SK-N-SH (cell line): ENCODE data around the gene FRMPD1. TPM values are rescaled to one million over a fixed set of nuclear protein-coding genes. Genes with fewer than 3 reads are reported as not detected.

Experiments
- CTCF ChIA-PET: fragments of 300-600, 350-600 bp; formaldehyde crosslinking; extraction: SDS; loops from one replicate; lab custom pipeline; 2021; lab: Yijun Ruan, JAX
- POLR2A ChIA-PET: fragments of 350-600 bp; sonication (Branson Sonifier 250); formaldehyde crosslinking; extraction: SDS; loops from one replicate; lab custom pipeline; 2020; ENCODE audit warnings: antibody characterized with exemption, inconsistent platforms; lab: Yijun Ruan, JAX
- DNase-seq: peaks from one replicate; pipeline ENCODE4 v3.0.0; 2012
- H2AFZ ChIP-seq: fragments of 200-600 bp; sonication (generic); 2 replicates; pipeline ENCODE4 v1.8.1; 2016; ENCODE audit warnings: antibody characterized with exemption, mild to moderate bottlenecking, low read depth
- H3F3A ChIP-seq: fragments of 200-600 bp; sonication (generic); replicated peaks from 2 replicates; pipeline ENCODE3; 2016; ENCODE audit warnings: antibody characterized with exemption, mild to moderate bottlenecking; ENCODE audit not compliant: insufficient read depth
- H3K27ac ChIP-seq, 2 experiments: fragments of 200-500 bp in 1 of 2; fragments of 200-600 bp in 1 of 2; sonication (Bioruptor generic) in 1 of 2; sonication (generic), shearing (Covaris generic) in 1 of 2; 2 replicates each; pipeline versions ENCODE4 v1.5.1 to v1.6.1; 2014 to 2016; ENCODE audit warnings: low read depth in 2 of 2, inconsistent platforms in 1 of 2, low read length in 1 of 2, mild to moderate bottlenecking in 1 of 2, mixed read lengths in 1 of 2
- H3K27me3 ChIP-seq: fragments of 200-600 bp; sonication (generic), shearing (Covaris generic); 2 replicates; pipeline ENCODE4 v1.6.1; 2016; ENCODE audit warnings: mixed run types; ENCODE audit not compliant: insufficient read depth
- H3K36me3 ChIP-seq, 2 experiments: fragments of 200-500 bp in 1 of 2; fragments of 200-600 bp in 1 of 2; sonication (Bioruptor generic) in 1 of 2; sonication (generic) in 1 of 2; replicated peaks in 1 of 2; 2 replicates each; pipeline versions ENCODE3 to v1.5.1; 2014 to 2016; ENCODE audit warnings: low read length in 1 of 2, mild to moderate bottlenecking in 1 of 2; ENCODE audit not compliant: insufficient read depth in 2 of 2, control insufficient read depth in 1 of 2
- H3K4me1 ChIP-seq, 2 experiments: fragments of 200-500 bp in 1 of 2; fragments of 200-600 bp in 1 of 2; sonication (Bioruptor generic) in 1 of 2; sonication (generic), shearing (Covaris generic) in 1 of 2; 2 replicates each; pipeline versions ENCODE4 v1.5.1 to v1.6.1; 2014 to 2016; ENCODE audit warnings: low read depth in 1 of 2, low read length in 1 of 2, mixed run types in 1 of 2; ENCODE audit not compliant: insufficient read depth in 2 of 2, control insufficient read depth in 1 of 2
- H3K4me2 ChIP-seq: fragments of 200-600 bp; sonication (generic), shearing (Covaris generic); 2 replicates; pipeline ENCODE4 v1.6.1; 2017; ENCODE audit warnings: mixed run types
- H3K4me3 ChIP-seq, 2 experiments: fragments of 200-500 bp in 1 of 2; fragments of 200-600 bp in 1 of 2; sonication (Bioruptor generic) in 1 of 2; sonication (generic), shearing (Covaris generic) in 1 of 2; 2 replicates each; pipeline versions ENCODE4 v1.5.1 to v1.8.1; 2014 to 2016; ENCODE audit warnings: low read depth in 2 of 2, inconsistent platforms in 1 of 2, low read length in 1 of 2, mild to moderate bottlenecking in 1 of 2, mixed read lengths in 1 of 2, moderate library complexity in 1 of 2
- H3K79me2 ChIP-seq: fragments of 200-600 bp; sonication (generic); 2 replicates; pipeline ENCODE4 v1.8.1; 2017; ENCODE audit warnings: mild to moderate bottlenecking; ENCODE audit not compliant: insufficient read depth
- H3K9ac ChIP-seq: fragments of 200-600 bp; sonication (generic); 2 replicates; pipeline ENCODE4 v1.6.1; 2017; ENCODE audit warnings: mixed run types
- H3K9me2 ChIP-seq: fragments of 200-600 bp; sonication (generic); 2 replicates; pipeline ENCODE4 v1.6.1; 2017; ENCODE audit warnings: mixed run types
- H3K9me3 ChIP-seq: fragments of 200-600 bp; sonication (generic); 2 replicates; pipeline ENCODE4 v1.6.1; 2017; ENCODE audit warnings: mixed run types, mild to moderate bottlenecking, moderate library complexity
- H4K20me1 ChIP-seq: fragments of 200-600 bp; sonication (generic); 2 replicates; pipeline ENCODE4 v1.6.1; 2017; ENCODE audit warnings: mild to moderate bottlenecking, mixed run types; ENCODE audit not compliant: insufficient read depth
- CHD2 ChIP-seq: fragments of 150-350 bp; IDR thresholded peaks from 2 replicates; pipeline ENCODE4 v1.6.1; 2018; ENCODE audit warnings: low read length; ENCODE audit not compliant: partially characterized antibody
- EP300 ChIP-seq, 2 experiments: IDR thresholded peaks; 2 replicates each; pipeline versions ENCODE4 v1.4.0 to v1.6.1; 2012; ENCODE audit warnings: borderline replicate concordance in 1 of 2, low read depth in 1 of 2, low read length in 1 of 2
- EZH2phosphoT487 ChIP-seq: fragments of 200-600 bp; sonication (generic); IDR thresholded peaks from 2 replicates; pipeline ENCODE4 v1.6.1; 2017; ENCODE audit warnings: low read depth, mixed run types, mild to moderate bottlenecking, antibody characterized with exemption, moderate library complexity, borderline replicate concordance
- FOXJ3 ChIP-seq: sonication (generic); formaldehyde crosslinking; IDR thresholded peaks from 2 replicates; pipeline ENCODE4 v1.5.1; 2020; ENCODE audit warnings: mild to moderate bottlenecking, missing genetic modification reagents
- FOXM1 ChIP-seq: IDR thresholded peaks from 2 replicates; pipeline ENCODE4 v1.4.0; 2012; ENCODE audit warnings: low read depth, mild to moderate bottlenecking
- GABPA ChIP-seq: IDR thresholded peaks from 2 replicates; pipeline ENCODE4 v1.4.0; 2012; ENCODE audit warnings: low read depth, mild to moderate bottlenecking
- GATA2 ChIP-seq: sonication (generic); formaldehyde crosslinking; IDR thresholded peaks from 2 replicates; pipeline ENCODE4 v1.5.0; 2020; ENCODE audit warnings: mild to moderate bottlenecking, missing genetic modification reagents
- MXI1 ChIP-seq: IDR thresholded peaks from 2 replicates; pipeline ENCODE4 v1.6.1; 2012; ENCODE audit warnings: mild to moderate bottlenecking, low read depth, low read length, improper control_type of control experiment
- NFIC ChIP-seq: IDR thresholded peaks from 2 replicates; pipeline ENCODE4 v1.4.0; 2012; ENCODE audit warnings: borderline replicate concordance
- RAD21 ChIP-seq: IDR thresholded peaks from 2 replicates; pipeline ENCODE4 v1.6.1; 2012; ENCODE audit warnings: mild to moderate bottlenecking, low read length
- RFX5 ChIP-seq: IDR thresholded peaks from 2 replicates; pipeline ENCODE4 v1.6.1; 2012; ENCODE audit warnings: mild to moderate bottlenecking, improper control_type of control experiment, low read length
- TEAD4 ChIP-seq: IDR thresholded peaks from 2 replicates; pipeline ENCODE4 v1.4.0; 2012; ENCODE audit warnings: mild to moderate bottlenecking, borderline replicate concordance; ENCODE audit not compliant: insufficient read depth
- WGBS: methylation state at CpG from one replicate; pipeline ENCODE4 v1.1.6; 2017; ENCODE audit warnings: low lambda C conversion rate; 5-methylcytosine and 5-hydroxymethylcytosine counted together
- polyA plus RNA-seq, 3 experiments: library from polyadenylated mRNA; depleted of rRNA; stranded (reverse); fragments of >200 nt; gene quantifications; 2 replicates each; pipeline ENCODE4 v1.2.3, GENCODE V29; 2012
- TF ChIP-seq, protein P1 (sequence below): IDR thresholded peaks from 2 replicates; pipeline ENCODE4 v1.4.0; 2012; ENCODE audit warnings: low read depth

FRMPD1 gene
- polyA plus RNA-seq, 1 of the 3 experiments (the other 2 are of a cell fraction): not detected

GRCh38 chr9:37656936-37657335, 6.2 kb downstream of the FRMPD1 start:
- no peaks in the 10 kb centered on the region for H4K20me1 ChIP-seq
- no peaks in the 10 kb centered on the region for H3K79me2 ChIP-seq
- H3K9me3 ChIP-seq: no peaks in the 10 kb centered on the region
- H3K9ac ChIP-seq: no peak overlapping the region
- H3K9me2 ChIP-seq: no peaks in the 10 kb centered on the region
- no peaks in the 10 kb centered on the region for H3F3A ChIP-seq
- CTCF ChIA-PET: interaction anchor here (1.0 to 1.6 kb wide), 4 partner anchors 14 to 73 kb away, joined by 3 to 4 read pairs (median 4); no protein-coding TSS in a partner anchor
- POLR2A ChIA-PET: no interaction called here
- no peak overlapping the region for H3K4me2 ChIP-seq
- H2AFZ ChIP-seq: no peak overlapping the region
- peaks cover 39% of the 10 kb centered on the region for H3K27me3 ChIP-seq
- no peak for DNase-seq
- no peak overlapping the region for H3K27ac ChIP-seq
- H3K4me1 ChIP-seq: peaks cover 0 to 10% of the 10 kb centered on the region in 2 experiments; a peak in 2 of 4 replicates
- WGBS: 46% methylated on average over 1 of the region's 1 CpG
- H3K36me3 ChIP-seq: no peaks in the 10 kb centered on the region
- no peak for TF ChIP-seq GABPA
- TF ChIP-seq CHD2: no peak
- TF ChIP-seq, protein P1, sequence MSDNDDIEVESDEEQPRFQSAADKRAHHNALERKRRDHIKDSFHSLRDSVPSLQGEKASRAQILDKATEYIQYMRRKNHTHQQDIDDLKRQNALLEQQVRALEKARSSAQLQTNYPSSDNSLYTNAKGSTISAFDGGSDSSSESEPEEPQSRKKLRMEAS: no peak
- no peak overlapping the region for H3K4me3 ChIP-seq

DNA sequence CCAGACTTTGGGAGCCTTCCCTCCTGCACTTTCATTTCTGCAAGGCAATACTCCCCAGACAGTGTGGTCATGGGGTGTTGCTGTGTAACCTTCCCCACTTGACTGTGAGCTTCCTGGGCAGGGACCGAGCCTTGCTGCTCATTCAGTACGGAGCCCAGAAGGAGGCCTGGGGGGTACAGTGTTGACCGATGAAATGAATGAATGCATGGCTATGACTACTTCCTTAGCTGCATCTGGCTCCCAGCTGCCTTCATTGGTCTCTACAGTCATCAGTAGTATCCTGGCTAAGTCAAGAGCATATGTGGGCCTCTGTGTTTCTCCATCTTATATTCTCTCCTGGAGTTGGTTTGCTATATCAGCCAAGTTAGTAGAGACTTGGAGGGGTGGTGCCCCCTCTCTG, 9.9 kb downstream of the FRMPD1 start:
- ChIA-PET CTCF (interaction anchor here (1.2 kb wide), 1 partner anchor 9 kb away, joined by 3 read pairs; no protein-coding TSS in a partner anchor), POLR2A (no interaction called here)
- Histone ChIP-seq H3K9ac (no peak overlapping the region), H3K27ac (no peak overlapping the region), H2AFZ (no peak overlapping the region), H3K36me3 (no peaks in the 10 kb centered on the region), H3K4me1 (peaks cover 0 to 13% of the 10 kb centered on the region in 2 experiments; a peak in 1 of 4 replicates), H3K9me2 (no peaks in the 10 kb centered on the region), H3F3A (no peaks in the 10 kb centered on the region), H3K9me3 (no peaks in the 10 kb centered on the region), H3K79me2 (no peaks in the 10 kb centered on the region), H4K20me1 (no peaks in the 10 kb centered on the region), H3K4me3 (no peak overlapping the region), H3K4me2 (no peak overlapping the region), H3K27me3 (peaks cover 27% of the 10 kb centered on the region)
- no peak for TF ChIP-seq NFIC
- no peak for TF ChIP-seq TEAD4
- TF ChIP-seq RAD21: no peak
- no peak for TF ChIP-seq GATA2 (CRISPR knock-in tag)
- TF ChIP-seq, protein P1: no peak
- TF ChIP-seq FOXM1: no peak
- TF ChIP-seq EP300 (IDR thresholded peaks at IDR 0.05; ENCODE audit: borderline replicate concordance in 1 of 2, low read depth in 1 of 2, low read length in 1 of 2): no peak
- no peak for TF ChIP-seq RFX5
- TF ChIP-seq MXI1: no peak
- TF ChIP-seq FOXJ3 (CRISPR knock-in tag): no peak
- TF ChIP-seq EZH2phosphoT487: no peak
- WGBS: no CpG with 5 or more reads among the region's 3 CpGs
- DNase-seq: no peak
